Measurements from ENCODE around the gene QSOX2. TPM values are rescaled to one million over a fixed set of nuclear protein-coding genes. Genes with fewer than 3 reads are reported as not detected.

QSOX2 gene
- total RNA-seq, 1 donor from 2014 or later: 15.5 TPM

DNA sequence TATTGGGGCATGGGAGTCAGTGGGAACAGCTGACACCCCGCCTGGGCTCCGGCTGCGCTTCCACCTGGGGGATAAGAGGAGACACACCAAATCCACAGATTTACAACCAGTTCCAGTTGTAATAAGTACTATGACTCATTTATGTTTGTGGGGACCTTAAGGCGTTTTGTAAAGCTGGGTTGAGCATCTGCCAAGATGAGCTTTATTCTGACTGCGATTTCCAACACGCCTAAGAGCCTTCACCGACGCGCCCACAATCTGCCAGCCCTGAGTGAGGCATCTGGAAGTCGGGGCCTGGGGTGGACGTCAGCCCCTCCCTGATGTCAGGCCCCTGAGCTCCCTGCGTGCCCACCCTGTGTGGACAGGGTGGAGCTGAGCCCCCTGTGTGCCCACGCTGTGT lies 26.3 kb downstream of the QSOX2 start:
- peaks cover 3% of the 10 kb centered on the region for H3K4me1 Mint-ChIP-seq (ENCODE audit: unreplicated experiment)
- H3K9me3 Mint-ChIP-seq (ENCODE audit: unreplicated experiment): no peaks in the 10 kb centered on the region
- H3K4me3 Mint-ChIP-seq (ENCODE audit: unreplicated experiment): no peak overlapping the region
- no peak for DNase-seq (ENCODE audit: extremely low spot score, unreplicated experiment)
- H3K27ac Mint-ChIP-seq (ENCODE audit: unreplicated experiment): no peak overlapping the region
- no peaks in the 10 kb centered on the region for H3K27me3 Mint-ChIP-seq (ENCODE audit: unreplicated experiment)
- peaks cover 14% of the 10 kb centered on the region for H3K36me3 Mint-ChIP-seq (ENCODE audit: unreplicated experiment)
- TF ChIP-seq, protein P1, sequence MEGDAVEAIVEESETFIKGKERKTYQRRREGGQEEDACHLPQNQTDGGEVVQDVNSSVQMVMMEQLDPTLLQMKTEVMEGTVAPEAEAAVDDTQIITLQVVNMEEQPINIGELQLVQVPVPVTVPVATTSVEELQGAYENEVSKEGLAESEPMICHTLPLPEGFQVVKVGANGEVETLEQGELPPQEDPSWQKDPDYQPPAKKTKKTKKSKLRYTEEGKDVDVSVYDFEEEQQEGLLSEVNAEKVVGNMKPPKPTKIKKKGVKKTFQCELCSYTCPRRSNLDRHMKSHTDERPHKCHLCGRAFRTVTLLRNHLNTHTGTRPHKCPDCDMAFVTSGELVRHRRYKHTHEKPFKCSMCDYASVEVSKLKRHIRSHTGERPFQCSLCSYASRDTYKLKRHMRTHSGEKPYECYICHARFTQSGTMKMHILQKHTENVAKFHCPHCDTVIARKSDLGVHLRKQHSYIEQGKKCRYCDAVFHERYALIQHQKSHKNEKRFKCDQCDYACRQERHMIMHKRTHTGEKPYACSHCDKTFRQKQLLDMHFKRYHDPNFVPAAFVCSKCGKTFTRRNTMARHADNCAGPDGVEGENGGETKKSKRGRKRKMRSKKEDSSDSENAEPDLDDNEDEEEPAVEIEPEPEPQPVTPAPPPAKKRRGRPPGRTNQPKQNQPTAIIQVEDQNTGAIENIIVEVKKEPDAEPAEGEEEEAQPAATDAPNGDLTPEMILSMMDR (IDR thresholded peaks at IDR 0.05): no peak

DNA sequence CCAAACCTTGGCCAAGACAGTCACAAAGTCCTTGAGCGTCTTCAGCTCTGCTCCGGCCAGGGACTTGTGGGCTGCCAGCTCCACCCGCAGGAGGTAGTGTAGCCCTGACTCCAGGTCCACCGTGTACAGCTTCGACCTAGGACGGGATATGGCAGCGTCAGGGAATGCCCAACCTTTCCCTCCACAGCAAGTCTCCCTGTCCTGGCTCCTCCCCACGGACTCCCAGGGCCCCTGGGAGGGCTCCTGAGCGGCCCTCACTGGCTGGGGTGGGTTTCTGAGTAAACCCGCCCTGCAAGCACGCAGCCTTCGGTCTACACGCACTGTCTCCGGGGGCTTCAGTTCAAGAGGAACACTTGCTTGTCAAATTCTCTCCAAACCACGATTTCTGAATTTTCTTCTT lies 26.9 kb downstream of the QSOX2 start:
- DNase-seq (ENCODE audit: extremely low spot score, unreplicated experiment): no peak
- TF ChIP-seq, protein P1 (IDR thresholded peaks at IDR 0.05): no peak
- Mint-ChIP-seq H3K4me1 (ENCODE audit: unreplicated experiment) (peaks cover 3% of the 10 kb centered on the region), H3K27ac (ENCODE audit: unreplicated experiment) (no peak overlapping the region), H3K9me3 (ENCODE audit: unreplicated experiment) (no peaks in the 10 kb centered on the region), H3K36me3 (ENCODE audit: unreplicated experiment) (peaks cover 19% of the 10 kb centered on the region), H3K4me3 (ENCODE audit: unreplicated experiment) (no peak overlapping the region), H3K27me3 (ENCODE audit: unreplicated experiment) (no peaks in the 10 kb centered on the region)

DNA sequence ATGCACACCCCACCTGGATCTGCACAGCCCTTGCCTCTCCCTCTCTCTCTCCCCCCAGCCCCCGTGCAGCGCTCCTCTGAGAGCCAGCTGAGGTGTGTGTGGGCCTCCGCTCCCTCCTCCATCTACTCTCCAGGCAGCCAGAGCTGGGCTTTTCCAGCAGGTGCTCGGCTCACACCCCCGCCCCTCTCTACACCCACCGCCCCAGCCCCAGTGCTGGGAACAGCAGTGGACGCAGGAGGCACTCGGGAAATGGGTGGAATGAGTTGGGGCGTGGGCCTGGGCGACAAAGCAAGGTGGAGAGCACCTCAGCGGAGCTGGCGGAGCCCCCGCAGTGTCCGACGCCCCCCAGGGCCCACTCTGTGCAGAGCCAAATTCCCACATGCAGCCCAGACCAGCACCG lies 27.3 kb downstream of the QSOX2 start:
- Mint-ChIP-seq H3K4me3 (ENCODE audit: unreplicated experiment) (no peak overlapping the region), H3K9me3 (ENCODE audit: unreplicated experiment) (no peaks in the 10 kb centered on the region), H3K27me3 (ENCODE audit: unreplicated experiment) (no peaks in the 10 kb centered on the region), H3K4me1 (ENCODE audit: unreplicated experiment) (peaks cover 3% of the 10 kb centered on the region), H3K27ac (ENCODE audit: unreplicated experiment) (no peak overlapping the region), H3K36me3 (ENCODE audit: unreplicated experiment) (peaks cover 22% of the 10 kb centered on the region)
- no peak for DNase-seq (ENCODE audit: extremely low spot score, unreplicated experiment)
- TF ChIP-seq, protein P1 (IDR thresholded peaks at IDR 0.05): no peak

DNA sequence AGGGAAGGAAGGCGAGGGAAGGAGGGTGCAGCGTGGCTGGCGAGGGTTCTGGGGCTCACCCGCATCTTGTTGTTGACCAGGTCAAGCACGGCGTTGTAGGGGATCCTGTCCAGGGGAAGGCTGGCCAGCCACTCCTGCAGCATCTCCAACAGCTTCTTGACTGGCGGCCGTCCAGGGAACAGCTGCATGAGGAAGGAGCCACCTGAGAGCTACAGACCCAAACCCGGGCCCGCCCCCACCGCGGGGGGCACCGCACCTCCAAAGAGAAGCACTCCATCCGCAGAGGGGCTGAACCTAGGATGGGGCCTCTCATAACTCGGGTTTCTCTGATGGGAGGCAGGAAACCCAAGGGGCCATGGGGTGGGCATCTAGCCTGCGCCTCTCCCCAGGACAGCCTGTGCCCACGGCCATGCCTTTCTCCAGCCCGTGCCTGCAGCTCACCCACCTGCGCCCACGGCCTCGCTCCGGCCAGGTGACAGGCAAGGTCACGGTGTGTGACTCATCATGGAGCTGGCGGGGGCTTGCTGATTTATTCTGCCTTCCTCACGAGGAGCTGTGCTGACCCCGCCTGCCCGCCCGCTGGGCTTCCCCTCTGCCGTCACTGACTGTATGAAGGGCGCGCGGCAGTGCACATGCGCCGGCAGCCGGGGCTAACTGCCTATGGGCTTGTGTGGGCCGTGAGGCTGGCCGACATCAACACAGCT lies 28.9 kb downstream of the QSOX2 start:
- Mint-ChIP-seq H3K4me3 (ENCODE audit: unreplicated experiment) (no peak overlapping the region), H3K4me1 (ENCODE audit: unreplicated experiment) (peaks cover 3% of the 10 kb centered on the region), H3K27me3 (ENCODE audit: unreplicated experiment) (no peaks in the 10 kb centered on the region), H3K27ac (ENCODE audit: unreplicated experiment) (no peak overlapping the region), H3K36me3 (ENCODE audit: unreplicated experiment) (peaks cover 24% of the 10 kb centered on the region), H3K9me3 (ENCODE audit: unreplicated experiment) (no peaks in the 10 kb centered on the region)
- DNase-seq (ENCODE audit: extremely low spot score, unreplicated experiment): no peak
- TF ChIP-seq, protein P1 (IDR thresholded peaks at IDR 0.05): no peak

DNA sequence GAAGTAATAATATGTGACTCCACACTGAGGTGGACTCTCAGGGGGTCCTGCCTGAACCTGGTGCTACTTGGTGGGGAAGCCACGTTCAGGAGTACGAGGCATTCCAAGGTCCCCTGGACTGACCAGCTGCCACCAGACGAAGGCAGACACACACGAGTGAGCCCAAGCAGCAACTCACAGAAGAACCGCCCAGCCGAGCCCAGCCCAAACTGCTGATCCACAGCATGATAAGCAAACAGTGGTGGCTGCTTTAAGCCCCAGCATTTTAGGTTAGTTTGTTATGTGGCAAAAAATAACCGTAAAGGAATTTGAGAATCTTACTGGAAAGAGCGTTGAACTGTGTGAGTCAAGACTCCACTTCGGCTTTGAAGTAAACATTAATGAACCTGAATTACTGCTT lies 31.9 kb downstream of the QSOX2 start:
- TF ChIP-seq, protein P1 (IDR thresholded peaks at IDR 0.05): no peak
- Mint-ChIP-seq H3K4me1 (ENCODE audit: unreplicated experiment) (no peaks in the 10 kb centered on the region), H3K27me3 (ENCODE audit: unreplicated experiment) (no peaks in the 10 kb centered on the region), H3K9me3 (ENCODE audit: unreplicated experiment) (no peaks in the 10 kb centered on the region), H3K36me3 (ENCODE audit: unreplicated experiment) (peaks cover 22% of the 10 kb centered on the region), H3K4me3 (ENCODE audit: unreplicated experiment) (no peak overlapping the region), H3K27ac (ENCODE audit: unreplicated experiment) (no peak overlapping the region)
- no peak for DNase-seq (ENCODE audit: extremely low spot score, unreplicated experiment)

Data from osteocyte (in vitro differentiated cells).